Mesodermal cell (in vitro differentiated cells): Measurements from ENCODE around the gene FKBP2.
A peak's percentile ranks its signal among the peaks of the same experiment; 100 is the strongest.

Experiments used
- H3K27ac ChIP-seq: 2 replicates; pipeline ENCODE4 v1.7.0; 2013; ENCODE audit warnings: mild to moderate bottlenecking, low read depth, low read length, moderate library complexity; ENCODE audit not compliant: severe bottlenecking
- H3K36me3 ChIP-seq: 2 replicates; pipeline ENCODE4 v1.7.1; 2013; ENCODE audit warnings: mild to moderate bottlenecking, low read length, moderate library complexity; ENCODE audit not compliant: control insufficient read depth, insufficient read depth
- H3K4me1 ChIP-seq: one replicate; pipeline ENCODE4 v1.7.1; 2013; ENCODE audit warnings: mild to moderate bottlenecking, low read length; ENCODE audit not compliant: insufficient read depth, control insufficient read depth, poor library complexity, severe bottlenecking
- H3K4me3 ChIP-seq: 2 replicates; pipeline ENCODE4 v1.7.0; 2013; ENCODE audit warnings: low read length, control low read depth, mild to moderate bottlenecking; ENCODE audit not compliant: insufficient read depth, poor library complexity, severe bottlenecking; ENCODE audit errors: extremely low read depth
- H3K9me3 ChIP-seq: 2 replicates; pipeline ENCODE4 v1.7.1; 2013; ENCODE audit warnings: mild to moderate bottlenecking, low read length, moderate library complexity; ENCODE audit not compliant: control insufficient read depth
- WGBS, 2 experiments: methylation state at CpG; one replicate each; pipeline ENCODE4 v1.1.5; 2013; ENCODE audit warnings: missing lambda C conversion rate in 2 of 2; ENCODE audit not compliant: insufficient coverage in 2 of 2; 5-methylcytosine and 5-hydroxymethylcytosine counted together

FKBP2 gene

DNA sequence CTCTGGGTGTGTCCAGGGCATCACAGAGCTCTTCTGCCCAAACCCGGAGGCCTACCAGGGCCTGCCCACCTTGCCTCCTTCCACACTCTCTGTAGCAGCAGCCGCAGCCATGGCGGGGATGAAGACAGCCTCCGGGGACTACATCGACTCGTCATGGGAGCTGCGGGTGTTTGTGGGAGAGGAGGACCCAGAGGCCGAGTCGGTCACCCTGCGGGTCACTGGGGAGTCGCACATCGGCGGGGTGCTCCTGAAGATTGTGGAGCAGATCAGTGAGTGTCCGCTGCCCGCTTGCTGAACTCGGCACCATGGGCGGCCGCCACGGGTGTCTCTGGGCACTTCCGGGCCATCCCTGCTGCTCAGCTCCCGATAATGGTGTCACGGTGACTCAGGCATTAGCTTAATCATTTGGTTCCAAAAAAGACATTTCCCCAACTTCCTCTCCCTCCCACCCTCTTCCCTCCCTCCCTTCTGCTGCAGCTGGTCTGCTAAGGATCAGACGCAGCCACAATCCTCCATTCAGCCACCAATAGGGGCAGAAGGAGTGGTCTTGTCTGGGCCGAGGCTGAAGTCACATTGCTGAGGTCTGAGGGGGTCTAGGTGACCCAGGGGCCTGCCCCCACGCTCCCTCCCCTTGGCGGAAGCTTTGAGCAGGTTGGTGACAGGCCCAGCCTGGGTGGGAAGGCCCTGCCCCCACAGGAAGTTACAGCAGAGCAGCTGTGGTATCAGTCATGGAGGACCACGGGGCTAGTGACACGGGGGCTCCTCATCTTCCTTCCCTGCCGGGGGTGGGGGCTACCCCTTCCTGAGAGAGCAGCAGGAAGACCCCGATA, 33.4 kb upstream of the FKBP2 start:
- no peak overlapping the region for H3K4me3 ChIP-seq
- WGBS, 2 experiments, result 80 to 92% methylated on average over 24 to 28 of the region's 30 CpGs
- H3K9me3 ChIP-seq, result no peaks in the 10 kb centered on the region
- peaks cover 29% of the 10 kb centered on the region for H3K4me1 ChIP-seq
- H3K36me3 ChIP-seq, result peaks cover 56% of the 10 kb centered on the region
- peak overlapping the region; percentile 83 for H3K27ac ChIP-seq

DNA sequence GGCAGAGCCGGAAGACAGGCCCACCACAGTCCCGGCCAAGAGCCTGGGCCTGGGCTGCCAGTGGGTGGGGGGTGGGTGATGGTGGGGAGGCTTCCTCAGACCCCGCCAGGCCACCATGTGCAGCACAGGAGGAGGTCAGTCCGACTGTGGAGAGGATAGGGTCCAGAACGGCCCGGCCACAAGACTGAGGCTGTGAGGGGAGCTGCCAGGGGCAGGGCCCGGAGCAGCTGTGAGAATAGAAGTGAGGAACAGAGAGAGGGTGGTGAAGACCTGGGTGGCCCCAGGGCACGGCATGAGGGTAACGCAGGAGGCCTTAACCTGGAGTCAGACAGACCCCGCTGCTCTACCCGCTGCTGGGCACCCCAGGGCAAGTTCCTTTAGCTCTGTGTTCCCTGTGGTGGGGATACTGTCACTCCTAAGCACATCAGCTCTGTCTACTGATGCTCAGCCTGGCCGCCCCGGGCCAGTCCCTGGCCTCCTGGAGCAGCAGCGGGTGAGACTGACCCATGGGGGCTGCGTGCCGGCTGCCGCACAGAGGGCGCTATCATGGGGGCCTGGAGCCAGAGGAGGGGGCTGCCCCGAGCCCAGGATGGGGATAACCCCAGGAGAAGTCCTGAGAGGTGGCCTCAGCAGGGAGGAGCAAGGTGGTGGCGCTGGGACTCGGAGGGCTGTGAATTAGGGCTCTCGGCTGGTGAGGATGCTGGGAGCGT, 32.7 kb upstream of the FKBP2 start:
- H3K4me3 ChIP-seq, result no peak overlapping the region
- H3K9me3 ChIP-seq, result no peaks in the 10 kb centered on the region
- H3K4me1 ChIP-seq, result peaks cover 27% of the 10 kb centered on the region
- peak overlapping the region; percentile 83 for H3K27ac ChIP-seq
- WGBS, 2 experiments, result 94 to 96% methylated on average over 20 of the region's 23 CpGs
- H3K36me3 ChIP-seq, result peaks cover 51% of the 10 kb centered on the region

DNA sequence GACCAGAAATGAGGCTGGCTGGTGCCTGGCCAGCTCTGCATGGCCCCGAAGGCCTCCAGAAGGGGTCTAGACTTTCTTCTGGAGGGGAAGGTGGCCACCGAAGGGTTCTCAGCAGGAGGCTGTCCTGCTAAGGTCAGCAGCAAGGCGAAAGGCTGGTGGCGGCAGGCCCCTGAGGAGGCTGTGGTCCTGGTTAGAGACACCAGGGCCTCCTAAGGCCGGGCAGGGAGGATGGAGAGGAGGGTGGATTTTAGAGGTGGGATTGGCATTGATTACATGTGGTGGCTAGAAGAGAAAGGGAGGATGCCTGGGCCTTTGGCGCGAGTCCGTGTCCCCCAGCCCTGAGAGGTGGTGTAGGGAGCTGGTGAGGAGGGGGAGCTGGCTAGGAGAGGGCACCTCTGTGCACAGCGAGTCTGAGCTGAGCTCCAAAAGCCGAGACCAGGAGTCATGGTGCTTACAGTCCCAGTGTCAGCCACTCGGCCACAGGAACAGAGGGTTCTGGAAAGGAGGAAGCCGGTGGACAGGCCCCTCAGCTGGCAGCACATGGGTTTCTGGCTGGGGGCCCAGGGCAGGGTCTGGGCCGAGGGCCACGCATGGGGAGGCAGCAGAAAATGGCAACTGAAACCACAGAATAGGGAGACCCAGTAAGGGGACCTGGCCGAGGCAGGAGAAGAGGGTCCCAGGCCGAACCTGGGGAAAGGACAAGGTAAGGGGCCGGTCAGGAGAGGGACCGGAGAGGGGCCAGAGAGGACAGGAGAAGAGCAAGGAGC, 31.9 kb upstream of the FKBP2 start:
- Histone ChIP-seq H3K27ac (peak overlapping the region; percentile 83), H3K4me3 (no peak overlapping the region), H3K36me3 (peaks cover 44% of the 10 kb centered on the region), H3K9me3 (no peaks in the 10 kb centered on the region), H3K4me1 (peaks cover 26% of the 10 kb centered on the region)
- 90 to 94% methylated on average over 16 to 18 of the region's 18 CpGs for WGBS, 2 experiments

DNA sequence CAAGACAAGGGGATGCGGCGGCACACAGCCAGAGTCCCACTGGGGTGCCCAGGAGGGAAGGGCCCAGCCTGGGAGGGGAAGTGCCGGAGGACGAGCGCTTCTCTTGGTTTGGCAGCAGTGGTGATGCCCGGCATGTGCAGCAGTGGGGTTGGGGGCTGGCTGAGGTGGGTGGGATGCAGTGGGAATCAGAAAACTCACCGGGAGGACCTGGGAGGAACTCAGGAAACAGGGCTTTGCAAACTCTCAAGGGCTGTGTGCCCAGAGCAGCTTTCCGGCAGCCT, 31.4 kb upstream of the FKBP2 start:
- Histone ChIP-seq H3K4me1 (peaks cover 26% of the 10 kb centered on the region), H3K36me3 (peaks cover 40% of the 10 kb centered on the region), H3K9me3 (no peaks in the 10 kb centered on the region), H3K4me3 (no peak overlapping the region), H3K27ac (no peak overlapping the region)
- WGBS, 2 experiments, result 92 to 100% methylated on average over 2 to 8 of the region's 8 CpGs

DNA sequence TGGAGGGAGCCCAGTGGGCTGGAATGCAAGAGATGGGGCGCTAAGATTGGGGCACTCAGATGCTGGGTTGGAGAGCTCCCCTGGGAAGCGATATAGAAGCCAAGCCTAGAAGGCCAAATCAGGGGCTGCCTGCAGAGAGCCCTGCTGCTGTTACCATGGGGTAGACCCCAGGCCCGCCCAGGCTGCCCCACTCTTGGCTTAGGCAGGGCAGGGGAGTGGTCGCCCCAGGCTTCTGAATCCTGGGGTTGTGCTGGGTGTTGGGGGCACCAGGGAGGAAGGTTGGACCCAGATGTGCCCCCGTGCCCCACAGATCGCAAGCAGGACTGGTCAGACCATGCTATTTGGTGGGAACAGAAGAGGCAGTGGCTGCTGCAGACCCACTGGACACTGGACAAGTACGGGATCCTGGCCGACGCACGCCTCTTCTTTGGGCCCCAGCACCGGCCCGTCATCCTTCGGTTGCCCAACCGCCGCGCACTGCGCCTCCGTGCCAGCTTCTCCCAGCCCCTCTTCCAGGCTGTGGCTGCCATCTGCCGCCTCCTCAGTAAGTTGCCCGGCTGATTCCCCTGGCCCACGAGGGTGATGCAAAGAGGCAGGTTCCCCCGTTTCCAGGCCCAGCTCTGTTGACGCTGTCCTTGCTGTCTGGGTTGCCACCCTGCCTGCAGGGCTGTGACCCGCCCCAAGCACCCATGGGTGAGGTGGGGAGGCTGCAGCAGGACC, 30.4 kb upstream of the FKBP2 start:
- Histone ChIP-seq H3K9me3 (no peaks in the 10 kb centered on the region), H3K27ac (no peak overlapping the region), H3K4me1 (peaks cover 26% of the 10 kb centered on the region), H3K4me3 (no peak overlapping the region), H3K36me3 (peaks cover 37% of the 10 kb centered on the region)
- 96 to 98% methylated on average over 14 to 24 of the region's 24 CpGs for whole genome bisulfite sequencing, 2 experiments

DNA sequence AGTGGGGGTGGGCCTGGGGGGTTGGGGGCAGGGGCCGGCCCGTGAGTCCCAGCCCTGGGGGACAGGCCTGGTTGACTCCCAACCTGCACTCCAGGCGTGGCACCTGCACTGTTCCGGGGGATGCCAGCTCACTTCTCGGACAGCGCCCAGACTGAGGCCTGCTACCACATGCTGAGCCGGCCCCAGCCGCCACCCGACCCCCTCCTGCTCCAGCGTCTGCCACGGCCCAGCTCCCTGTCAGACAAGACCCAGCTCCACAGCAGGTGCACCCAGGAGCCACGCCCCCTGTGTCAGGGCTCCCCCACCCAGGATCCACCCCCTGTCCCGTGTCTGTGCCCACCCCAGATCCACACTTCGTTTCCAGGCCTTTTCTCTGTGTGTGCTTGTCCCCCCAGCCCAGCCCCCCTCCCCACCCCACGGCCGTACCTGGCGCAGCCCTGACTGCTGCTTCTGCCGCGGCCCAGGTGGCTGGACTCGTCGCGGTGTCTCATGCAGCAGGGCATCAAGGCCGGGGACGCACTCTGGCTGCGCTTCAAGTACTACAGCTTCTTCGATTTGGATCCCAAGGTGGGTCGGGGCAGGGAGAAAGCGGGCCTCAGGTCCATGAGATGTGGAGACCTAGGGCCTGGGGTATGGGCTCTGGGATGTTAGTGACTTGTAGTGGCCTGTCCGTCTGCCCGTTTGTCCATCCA, 29.6 kb upstream of the FKBP2 start:
- no peak overlapping the region for H3K4me3 ChIP-seq
- H3K9me3 ChIP-seq, result no peaks in the 10 kb centered on the region
- peaks cover 28% of the 10 kb centered on the region for H3K36me3 ChIP-seq
- 93 to 95% methylated on average over 12 to 20 of the region's 30 CpGs for WGBS, 2 experiments
- peaks cover 21% of the 10 kb centered on the region for H3K4me1 ChIP-seq
- H3K27ac ChIP-seq, result no peak overlapping the region

DNA sequence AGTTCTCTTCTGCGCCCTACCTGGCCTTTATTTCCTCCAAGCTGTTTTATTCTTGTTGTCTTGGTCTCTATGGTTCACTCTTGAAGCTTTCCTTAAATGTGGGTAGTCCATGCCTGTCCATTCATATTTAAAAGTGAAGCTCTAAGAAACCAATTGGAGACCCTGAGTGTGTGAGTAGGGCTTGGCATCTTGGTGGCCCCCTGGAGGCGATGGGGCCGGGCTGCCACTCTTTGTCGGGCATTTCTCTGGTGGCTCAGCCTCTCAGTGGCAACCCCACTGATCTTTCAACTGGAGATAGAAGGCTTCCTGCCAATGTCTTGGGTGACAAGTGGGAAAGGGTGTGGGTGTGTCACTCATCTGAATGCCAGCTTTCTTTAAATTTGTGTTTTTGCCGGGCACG, 24.0 kb upstream of the FKBP2 start:
- Histone ChIP-seq H3K27ac (no peak overlapping the region), H3K9me3 (no peaks in the 10 kb centered on the region), H3K4me1 (no peaks in the 10 kb centered on the region), H3K4me3 (no peak overlapping the region), H3K36me3 (peaks cover 27% of the 10 kb centered on the region)
- 89 to 95% methylated on average over 5 to 6 of the region's 6 CpGs for WGBS, 2 experiments

DNA sequence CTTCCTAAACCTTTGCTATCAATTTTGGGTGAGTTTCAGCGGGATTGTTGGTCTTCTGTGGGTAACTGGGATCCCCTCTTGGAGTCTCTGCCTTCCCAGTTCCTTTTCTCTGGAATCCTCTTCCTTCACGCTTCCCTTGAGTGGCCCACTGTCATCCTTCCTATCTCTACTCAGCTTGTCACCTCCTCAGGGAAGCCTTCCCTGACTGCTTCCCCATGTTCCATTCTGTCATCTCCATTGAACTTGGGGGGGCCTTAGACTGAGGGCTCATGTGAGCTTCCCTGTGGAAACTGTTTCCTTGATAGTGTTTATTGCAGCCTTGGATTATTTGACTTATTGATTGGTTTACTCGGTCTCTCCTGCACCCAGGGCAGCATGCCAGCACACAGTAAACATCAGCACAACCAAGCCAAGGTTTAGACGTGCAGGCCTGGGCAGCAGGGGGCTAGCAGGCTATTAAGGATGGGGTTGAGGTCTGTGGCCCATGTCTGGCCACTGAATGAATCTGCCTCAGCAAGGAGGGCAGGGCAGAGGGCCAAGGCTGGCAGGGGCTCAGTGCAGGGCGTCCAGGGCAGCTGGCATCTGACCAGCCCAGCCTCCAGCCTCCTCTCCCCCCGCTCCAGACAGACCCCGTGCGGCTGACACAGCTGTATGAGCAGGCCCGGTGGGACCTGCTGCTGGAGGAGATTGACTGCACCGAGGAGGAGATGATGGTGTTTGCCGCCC, 22.1 kb upstream of the FKBP2 start:
- Histone ChIP-seq H3K9me3 (no peaks in the 10 kb centered on the region), H3K27ac (no peak overlapping the region), H3K4me1 (no peaks in the 10 kb centered on the region), H3K4me3 (no peak overlapping the region), H3K36me3 (peaks cover 25% of the 10 kb centered on the region)
- 90 to 98% methylated on average over 4 to 7 of the region's 11 CpGs for WGBS, 2 experiments

DNA sequence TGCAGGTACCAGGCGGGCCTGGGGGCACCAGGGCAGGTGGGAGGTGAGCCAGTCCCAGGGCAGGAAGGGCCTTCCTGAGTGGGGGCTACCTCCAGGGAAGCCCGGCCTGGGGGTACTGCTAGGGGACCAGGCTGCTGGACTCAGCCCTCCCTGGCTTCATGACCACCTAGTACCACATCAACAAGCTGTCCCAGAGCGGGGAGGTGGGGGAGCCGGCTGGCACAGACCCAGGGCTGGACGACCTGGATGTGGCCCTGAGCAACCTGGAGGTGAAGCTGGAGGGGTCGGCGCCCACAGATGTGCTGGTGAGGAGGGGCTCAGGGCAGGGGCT, 21.6 kb upstream of the FKBP2 start:
- no peaks in the 10 kb centered on the region for H3K9me3 ChIP-seq
- WGBS, 2 experiments, result 93 to 96% methylated on average over 5 to 6 of the region's 7 CpGs
- H3K27ac ChIP-seq, result no peak overlapping the region
- H3K36me3 ChIP-seq, result peaks cover 31% of the 10 kb centered on the region
- H3K4me3 ChIP-seq, result no peak overlapping the region
- H3K4me1 ChIP-seq, result no peaks in the 10 kb centered on the region
